ENCODE data around the gene VTN.
A peak's percentile ranks its signal among the peaks of the same experiment; 100 is the strongest.

VTN gene

GRCh38 chr17:28385037-28385400 lies 14.9 kb upstream of the VTN start:
- Histone ChIP-seq H3K4me3 (ENCODE audit: extremely low read depth, insufficient read depth, low read length, poor library complexity, severe bottlenecking) (no peak overlapping the region), H3K36me3 (ENCODE audit: control insufficient read depth, insufficient read depth, low read length) (peaks cover 42% of the 10 kb centered on the region), H3K27ac (ENCODE audit: low read depth, low read length, severe bottlenecking) (no peak overlapping the region), H3K4me1 (ENCODE audit: control insufficient read depth, insufficient read depth, low read length, poor library complexity, severe bottlenecking) (peaks cover 8% of the 10 kb centered on the region), H3K9me3 (ENCODE audit: control insufficient read depth, low read length) (no peaks in the 10 kb centered on the region)
- WGBS, 2 experiments (ENCODE audit: insufficient coverage in 2 of 2): 38 to 54% methylated on average over 10 to 26 of the region's 29 CpGs

GRCh38 chr17:28384281-28385036 lies 14.4 kb upstream of the VTN start:
- WGBS, 2 experiments (ENCODE audit: insufficient coverage in 2 of 2): 19% methylated on average over 32 to 55 of the region's 56 CpGs
- Histone ChIP-seq H3K27ac (ENCODE audit: low read depth, low read length, severe bottlenecking) (no peak overlapping the region), H3K36me3 (ENCODE audit: control insufficient read depth, insufficient read depth, low read length) (peaks cover 37% of the 10 kb centered on the region), H3K4me1 (ENCODE audit: control insufficient read depth, insufficient read depth, low read length, poor library complexity, severe bottlenecking) (peaks cover 10% of the 10 kb centered on the region), H3K4me3 (ENCODE audit: extremely low read depth, insufficient read depth, low read length, poor library complexity, severe bottlenecking) (peak overlapping the region; percentile 8), H3K9me3 (ENCODE audit: control insufficient read depth, low read length) (no peaks in the 10 kb centered on the region)

GRCh38 chr17:28381141-28381825 lies 11.2 kb upstream of the VTN start:
- Histone ChIP-seq H3K4me3 (ENCODE audit: extremely low read depth, insufficient read depth, low read length, poor library complexity, severe bottlenecking) (peak overlapping the region; percentile 14), H3K4me1 (ENCODE audit: control insufficient read depth, insufficient read depth, low read length, poor library complexity, severe bottlenecking) (peaks cover 10% of the 10 kb centered on the region), H3K9me3 (ENCODE audit: control insufficient read depth, low read length) (no peaks in the 10 kb centered on the region), H3K36me3 (ENCODE audit: control insufficient read depth, insufficient read depth, low read length) (peaks cover 12% of the 10 kb centered on the region), H3K27ac (ENCODE audit: low read depth, low read length, severe bottlenecking) (no peak overlapping the region)
- WGBS, 2 experiments (ENCODE audit: insufficient coverage in 2 of 2): 31 to 32% methylated on average over 51 to 72 of the region's 72 CpGs

GRCh38 chr17:28379814-28380801 lies 10.0 kb upstream of the VTN start:
- H3K36me3 ChIP-seq (ENCODE audit: control insufficient read depth, insufficient read depth, low read length): peaks cover 6% of the 10 kb centered on the region
- peaks cover 10% of the 10 kb centered on the region for H3K4me1 ChIP-seq (ENCODE audit: control insufficient read depth, insufficient read depth, low read length, poor library complexity, severe bottlenecking)
- H3K27ac ChIP-seq (ENCODE audit: low read depth, low read length, severe bottlenecking): peak overlapping the region; percentile 43
- H3K4me3 ChIP-seq (ENCODE audit: extremely low read depth, insufficient read depth, low read length, poor library complexity, severe bottlenecking): no peak overlapping the region
- H3K9me3 ChIP-seq (ENCODE audit: control insufficient read depth, low read length): no peaks in the 10 kb centered on the region
- WGBS, 2 experiments (ENCODE audit: insufficient coverage in 2 of 2): 76 to 83% methylated on average over 9 to 10 of the region's 10 CpGs

DNA sequence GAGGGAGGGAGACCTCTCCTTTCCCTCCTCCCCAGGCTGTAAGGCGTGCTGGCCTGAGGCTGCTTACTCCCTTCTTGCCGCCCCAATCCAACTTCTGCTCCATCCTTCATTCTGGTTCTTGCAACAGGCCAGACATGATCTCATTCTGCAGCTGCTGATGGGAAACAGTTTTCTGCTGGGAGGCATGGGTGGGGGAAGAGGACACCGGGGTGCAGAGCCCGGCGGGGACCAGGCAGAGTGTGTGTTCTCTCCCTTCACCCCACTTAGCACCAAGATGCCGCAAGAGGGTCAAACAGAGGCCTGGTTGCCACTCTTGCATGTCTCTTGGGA lies 2.8 kb upstream of the VTN start:
- no peaks in the 10 kb centered on the region for H3K9me3 ChIP-seq (ENCODE audit: control insufficient read depth, low read length)
- no peaks in the 10 kb centered on the region for H3K36me3 ChIP-seq (ENCODE audit: control insufficient read depth, insufficient read depth, low read length)
- peak overlapping the region; percentile 58 for H3K4me3 ChIP-seq (ENCODE audit: extremely low read depth, insufficient read depth, low read length, poor library complexity, severe bottlenecking)
- 92 to 100% methylated on average over 1 to 4 of the region's 6 CpGs for WGBS, 2 experiments (ENCODE audit: insufficient coverage in 2 of 2)
- H3K4me1 ChIP-seq (ENCODE audit: control insufficient read depth, insufficient read depth, low read length, poor library complexity, severe bottlenecking): peaks cover 16% of the 10 kb centered on the region
- no peak overlapping the region for H3K27ac ChIP-seq (ENCODE audit: low read depth, low read length, severe bottlenecking)

DNA sequence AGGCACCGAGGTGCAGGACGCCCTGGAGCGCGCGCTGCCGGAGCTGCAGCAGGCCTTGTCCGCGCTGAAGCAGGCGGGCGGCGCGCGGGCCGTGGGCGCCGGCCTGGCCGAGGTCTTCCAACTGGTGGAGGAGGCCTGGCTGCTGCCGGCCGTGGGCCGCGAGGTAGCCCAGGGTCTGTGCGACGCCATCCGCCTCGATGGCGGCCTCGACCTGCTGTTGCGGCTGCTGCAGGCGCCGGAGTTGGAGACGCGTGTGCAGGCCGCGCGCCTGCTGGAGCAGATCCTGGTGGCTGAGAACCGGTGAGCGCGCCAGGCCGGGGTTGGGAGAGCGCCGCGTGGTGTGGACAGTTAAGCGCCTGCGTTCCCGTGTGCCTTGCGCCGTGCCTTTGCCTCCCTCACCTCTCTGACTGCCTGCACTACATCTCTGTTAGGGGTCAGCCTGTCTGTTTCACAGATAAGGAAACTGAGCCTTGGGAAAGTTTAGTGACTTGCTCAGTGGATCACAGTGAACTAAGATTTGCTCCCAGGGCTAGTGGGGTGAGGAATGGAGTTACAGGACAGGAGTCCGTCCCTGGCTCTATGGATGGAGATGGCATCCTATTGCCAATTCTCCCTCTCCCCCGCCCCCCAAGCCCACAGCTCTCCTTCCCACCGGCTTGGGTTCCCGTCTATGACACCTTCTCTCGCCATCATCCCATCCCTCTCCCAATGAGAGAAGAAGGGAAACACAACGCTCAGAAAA lies 2.3 kb upstream of the VTN start:
- Histone ChIP-seq H3K36me3 (ENCODE audit: control insufficient read depth, insufficient read depth, low read length) (no peaks in the 10 kb centered on the region), H3K4me1 (ENCODE audit: control insufficient read depth, insufficient read depth, low read length, poor library complexity, severe bottlenecking) (peaks cover 16% of the 10 kb centered on the region), H3K27ac (ENCODE audit: low read depth, low read length, severe bottlenecking) (no peak overlapping the region), H3K9me3 (ENCODE audit: control insufficient read depth, low read length) (no peaks in the 10 kb centered on the region), H3K4me3 (ENCODE audit: extremely low read depth, insufficient read depth, low read length, poor library complexity, severe bottlenecking) (peak overlapping the region; percentile 58)
- WGBS, 2 experiments (ENCODE audit: insufficient coverage in 2 of 2): 9 to 10% methylated on average over 47 to 48 of the region's 53 CpGs

- peak within 1 kb of the TSS; percentile 92 for H3K27ac ChIP-seq (ENCODE audit: low read depth, low read length, severe bottlenecking)
- H3K4me3 ChIP-seq (ENCODE audit: extremely low read depth, insufficient read depth, low read length, poor library complexity, severe bottlenecking): peak within 1 kb of the TSS; percentile 58
- peaks cover 16% of the 10 kb centered on the region for H3K4me1 ChIP-seq (ENCODE audit: control insufficient read depth, insufficient read depth, low read length, poor library complexity, severe bottlenecking)
- H3K9me3 ChIP-seq (ENCODE audit: control insufficient read depth, low read length): no peaks in the 10 kb centered on the region
- WGBS, 2 experiments (ENCODE audit: insufficient coverage in 2 of 2): 1% methylated on average over 52 to 70 of the region's 80 CpGs
- peaks cover 5% of the 10 kb centered on the region for H3K36me3 ChIP-seq (ENCODE audit: control insufficient read depth, insufficient read depth, low read length)
Measured at GRCh38 chr17:28371245-28372202, 1.4 kb upstream of the VTN start, which contains the start of gene SARM1. Gene SARM1 (plus strand): TSS chr17:28371694. CDS start chr17:28372033, 339 bp downstream.

DNA sequence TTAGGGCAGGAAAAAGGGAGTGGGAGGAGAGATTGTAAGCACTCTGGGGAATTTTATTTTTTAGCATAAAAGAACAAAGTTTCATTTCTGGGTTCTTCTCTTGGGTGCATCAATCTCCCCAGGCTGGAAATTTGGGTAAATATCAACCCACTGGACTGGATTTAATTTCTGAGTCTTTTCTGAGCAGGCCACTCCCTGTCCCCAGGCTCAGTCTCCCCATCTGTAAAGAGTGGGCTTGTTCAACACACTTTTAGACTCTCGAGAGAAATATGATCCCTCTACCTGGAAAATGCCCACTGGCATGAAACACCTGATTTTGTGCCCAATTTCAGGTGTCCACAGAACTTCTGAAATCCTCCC lies 617 bp upstream of the VTN start:
- Histone ChIP-seq H3K36me3 (ENCODE audit: control insufficient read depth, insufficient read depth, low read length) (peaks cover 5% of the 10 kb centered on the region), H3K27ac (ENCODE audit: low read depth, low read length, severe bottlenecking) (peak overlapping the region; percentile 92), H3K9me3 (ENCODE audit: control insufficient read depth, low read length) (no peaks in the 10 kb centered on the region), H3K4me3 (ENCODE audit: extremely low read depth, insufficient read depth, low read length, poor library complexity, severe bottlenecking) (no peak overlapping the region), H3K4me1 (ENCODE audit: control insufficient read depth, insufficient read depth, low read length, poor library complexity, severe bottlenecking) (peaks cover 16% of the 10 kb centered on the region)
- WGBS, 2 experiments (ENCODE audit: insufficient coverage in 2 of 2): 83 to 100% methylated on average over 1 of the region's 1 CpG

DNA sequence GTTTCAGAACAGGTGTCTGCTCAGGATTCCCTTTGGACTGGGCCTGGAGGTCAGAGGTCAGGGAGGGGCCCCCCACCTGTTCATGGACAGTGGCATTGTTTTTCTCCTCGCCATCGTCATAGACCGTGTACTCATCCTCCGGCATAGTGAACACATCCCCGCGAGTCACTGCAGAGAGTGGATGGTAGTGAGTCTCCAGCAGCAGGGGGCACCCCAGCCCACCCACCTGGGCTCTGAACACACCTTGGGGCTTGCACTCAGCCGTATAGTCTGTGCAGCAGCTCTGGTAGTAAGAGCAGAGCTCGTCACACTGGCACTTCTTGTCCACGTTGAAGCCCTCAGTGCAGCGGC lies 448 bp downstream of the VTN start:
- peak overlapping the region; percentile 92 for H3K27ac ChIP-seq (ENCODE audit: low read depth, low read length, severe bottlenecking)
- H3K4me1 ChIP-seq (ENCODE audit: control insufficient read depth, insufficient read depth, low read length, poor library complexity, severe bottlenecking): peaks cover 16% of the 10 kb centered on the region
- H3K9me3 ChIP-seq (ENCODE audit: control insufficient read depth, low read length): no peaks in the 10 kb centered on the region
- H3K36me3 ChIP-seq (ENCODE audit: control insufficient read depth, insufficient read depth, low read length): peaks cover 7% of the 10 kb centered on the region
- WGBS, 2 experiments (ENCODE audit: insufficient coverage in 2 of 2): 83% methylated on average over 10 of the region's 10 CpGs
- no peak overlapping the region for H3K4me3 ChIP-seq (ENCODE audit: extremely low read depth, insufficient read depth, low read length, poor library complexity, severe bottlenecking)
